HUDEP-2 (cell line): ENCODE measurements around the gene KRT16.
A peak's percentile ranks its signal among the peaks of the same experiment; 100 is the strongest.
"Not testable (repeated sequence)": the region's sequence is repeated elsewhere in the genome, so short reads cannot be mapped to it uniquely, and the experiment has no call there.

Experiments used
- DNase-seq, 76 experiments: peaks; one replicate each; lab custom pipeline; 2025; ENCODE audit not compliant: unreplicated experiment in 76 of 76; lab: John Stamatoyannopoulos, UW

KRT16 gene

DNA sequence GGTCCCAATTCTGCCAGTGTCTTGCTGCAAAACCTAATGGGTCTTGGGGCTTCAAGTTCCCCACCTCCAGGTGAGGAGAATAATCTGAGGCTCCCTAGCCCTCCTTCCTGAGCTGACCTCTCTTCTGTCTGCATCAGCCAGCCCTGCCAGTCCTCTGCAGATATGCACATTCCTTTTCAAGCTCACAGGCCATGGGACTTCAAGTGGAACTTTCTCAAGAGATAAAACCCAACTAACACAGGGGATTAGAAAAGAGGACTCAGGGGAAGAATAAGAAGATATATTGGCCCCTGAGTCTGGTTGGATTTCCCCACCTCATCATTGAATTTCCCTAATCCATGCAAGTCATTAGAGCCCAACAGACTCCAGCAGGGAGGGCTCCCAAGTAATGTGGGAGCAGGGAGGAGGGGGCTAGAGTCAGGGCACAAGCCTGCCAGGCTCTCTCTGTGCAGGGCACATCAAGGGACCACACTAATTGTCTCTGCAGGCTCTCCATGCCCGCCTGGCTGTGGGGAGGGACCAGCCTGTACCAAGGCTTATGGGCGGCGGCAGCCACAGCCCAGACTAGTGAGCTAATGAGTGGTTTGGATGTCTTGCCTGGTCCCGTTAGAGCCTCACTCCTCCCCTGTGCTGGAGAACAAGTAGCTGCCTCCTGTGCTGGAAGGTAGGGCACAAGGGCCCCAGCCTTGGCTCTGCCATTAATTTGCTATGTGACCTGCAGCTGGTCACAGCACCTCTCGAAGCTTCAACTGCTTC lies 27.1 kb downstream of the KRT16 start:
- DNase-seq, result no peak

DNA sequence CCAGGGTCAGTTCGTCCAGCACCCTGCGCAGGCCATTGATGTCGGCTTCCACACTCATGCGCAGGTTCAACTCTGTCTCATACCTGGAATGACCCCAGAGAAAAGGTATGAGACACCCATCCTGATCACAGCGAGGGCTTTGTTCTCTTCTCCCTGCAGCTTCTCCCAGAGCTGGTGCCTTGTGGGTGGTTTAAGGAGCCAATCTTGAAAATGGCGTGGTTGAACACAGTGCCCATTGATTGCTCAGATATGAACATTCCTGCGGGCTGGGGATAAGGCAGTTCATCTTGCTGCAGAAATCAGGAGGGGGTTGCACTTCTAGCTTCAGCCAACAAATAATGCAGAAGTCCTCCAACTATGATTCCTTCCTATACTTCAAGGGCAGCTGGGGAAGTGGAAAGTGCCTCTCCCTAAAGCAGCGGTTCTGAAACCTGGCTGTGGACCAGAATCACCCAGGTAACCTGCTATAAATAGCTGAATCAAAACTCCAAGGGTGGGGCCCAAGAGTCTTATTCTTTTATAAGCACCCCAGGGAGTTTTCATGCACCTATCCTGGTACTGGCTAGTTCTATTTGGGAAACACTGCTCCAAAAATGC lies 28.1 kb downstream of the KRT16 start:
- not testable (repeated sequence) for DNase-seq

DNA sequence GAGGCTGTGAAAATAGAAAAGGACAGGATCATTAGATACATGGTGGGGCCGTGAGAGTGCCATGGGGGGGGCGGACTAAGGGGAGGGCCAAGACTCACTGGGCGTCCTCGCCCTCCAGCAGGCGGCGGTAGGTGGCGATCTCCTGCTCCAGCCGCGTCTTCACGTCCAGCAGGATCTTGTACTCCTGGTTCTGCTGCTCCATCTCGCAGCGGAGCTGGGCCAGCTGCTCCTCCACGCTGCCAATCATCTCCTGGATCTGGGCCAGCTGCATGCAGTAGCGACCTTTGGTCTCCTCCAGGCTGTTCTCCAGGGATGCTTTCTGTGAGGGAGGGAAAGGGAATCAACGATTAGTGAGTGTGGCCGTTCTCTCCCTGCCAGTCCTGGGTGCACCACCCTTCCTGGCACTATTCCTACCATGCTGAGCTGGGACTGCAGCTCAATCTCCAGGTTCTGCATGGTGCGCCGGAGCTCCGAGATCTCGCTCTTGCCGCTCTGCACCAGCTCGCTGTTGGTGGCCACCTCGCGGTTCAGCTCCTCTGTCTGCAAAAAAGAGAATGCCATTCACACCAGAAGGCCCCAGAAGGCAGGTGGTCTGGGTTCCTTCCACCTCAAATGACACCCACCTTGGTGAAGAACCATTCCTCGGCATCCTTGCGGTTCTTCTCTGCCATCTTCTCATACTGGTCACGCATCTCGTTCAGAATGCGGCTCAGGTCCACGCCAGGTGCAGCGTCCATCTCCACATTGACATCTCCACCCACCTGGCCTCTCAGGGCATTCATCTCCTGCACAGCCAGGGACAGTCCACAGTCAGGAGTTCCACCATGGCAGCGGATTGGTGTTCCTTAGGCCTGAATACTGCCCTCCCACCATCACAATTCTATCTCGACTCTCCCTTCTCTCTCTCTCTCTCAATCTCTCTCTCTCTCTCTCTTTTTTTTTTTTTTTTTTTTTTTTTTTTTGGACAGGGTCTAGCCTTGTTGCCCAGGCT lies 29.1 kb downstream of the KRT16 start:
- DNase-seq, result no peak

- DNase-seq, result not testable (repeated sequence)
These were observed 30.3 kb downstream of the KRT16 start for GRCh38 chr17:41582061-41582968.

GRCh38 chr17:41581366-41582060 lies 31.1 kb downstream of the KRT16 start:
- no peak for DNase-seq

- no peak for DNase-seq
These were observed 31.7 kb downstream of the KRT16 start for GRCh38 chr17:41580687-41581365.

- DNase-seq, result no peak
These were observed 32.4 kb downstream of the KRT16 start for GRCh38 chr17:41580244-41580575.

DNA sequence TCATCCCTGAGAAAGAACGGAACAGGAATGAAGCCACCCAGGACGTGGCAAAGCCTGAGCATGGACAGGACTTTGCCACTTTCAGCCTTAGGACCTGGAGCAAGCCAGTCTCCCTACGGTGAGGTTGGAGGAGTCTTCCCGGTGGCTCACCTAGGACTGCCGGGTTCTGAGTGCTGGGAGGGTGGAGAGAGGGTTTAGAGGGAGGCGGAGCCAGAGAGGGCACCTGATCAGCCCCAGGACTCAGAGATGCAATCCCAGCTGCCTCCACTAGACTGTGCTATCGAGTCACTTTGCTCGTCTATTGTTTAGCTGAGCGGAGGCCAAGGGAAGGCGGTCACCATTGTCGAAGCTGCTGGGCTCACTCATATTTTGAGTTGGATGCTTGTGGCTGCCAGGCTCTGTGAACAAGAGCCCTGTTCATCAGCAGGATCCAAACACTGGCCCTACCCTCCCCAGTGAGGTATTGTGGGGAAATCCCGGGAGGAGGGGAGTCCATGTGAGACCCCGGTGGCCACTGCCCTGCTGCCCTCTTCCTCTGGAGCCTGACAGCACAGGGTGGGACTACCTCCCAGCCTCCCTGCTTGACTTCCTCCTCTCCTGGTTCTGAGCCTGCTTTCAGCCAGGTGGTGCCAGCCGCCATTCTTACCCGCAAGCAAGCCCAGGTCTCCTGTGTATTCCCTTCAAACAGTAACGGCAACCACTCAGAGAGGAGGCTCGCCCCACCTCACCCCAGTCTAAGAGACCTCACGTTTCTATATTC lies 32.9 kb downstream of the KRT16 start:
- peak in 72 of 76 experiments; percentile 6 to 88 (median 71) for DNase-seq

GRCh38 chr17:41578971-41579370 lies 33.6 kb downstream of the KRT16 start:
- no peak for DNase-seq

- DNase-seq, result no peak
These were observed 34.0 kb downstream of the KRT16 start for GRCh38 chr17:41578538-41578937.

GRCh38 chr17:41576740-41577139 lies 35.8 kb downstream of the KRT16 start:
- DNase-seq, result not testable (repeated sequence)

DNA sequence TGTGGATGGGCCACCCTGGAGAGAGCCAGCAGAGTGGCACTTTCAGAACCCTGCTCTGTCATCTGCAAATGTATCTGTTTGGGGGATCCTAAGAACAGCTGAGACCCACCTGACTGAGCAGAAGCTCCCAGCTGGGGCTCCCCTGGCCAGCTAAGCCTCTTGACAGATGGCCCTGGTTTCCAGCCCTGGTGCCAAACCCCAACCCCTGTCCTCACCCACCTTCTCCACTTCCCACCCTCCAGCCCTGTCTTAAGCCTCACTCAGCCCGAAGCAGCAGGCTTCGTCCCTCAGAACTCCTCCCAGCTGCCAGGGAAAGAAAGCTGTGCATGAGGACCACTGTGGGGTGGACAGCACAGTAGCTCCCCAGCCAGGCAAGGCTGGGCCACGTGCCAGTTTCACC lies 37.2 kb downstream of the KRT16 start:
- DNase-seq, result no peak

- no peak for DNase-seq
These were observed 40.8 kb downstream of the KRT16 start, which contains the start of gene KRT9 for GRCh38 chr17:41571561-41572434. Gene KRT9 (minus strand): TSS chr17:41572059. CDS start chr17:41571992, 67 bp downstream.

GRCh38 chr17:41567317-41567716 lies 45.2 kb downstream of the KRT16 start:
- no peak for DNase-seq

- DNase-seq, result no peak
These were observed 47.2 kb downstream of the KRT16 start for GRCh38 chr17:41565338-41565737.

GRCh38 chr17:41563607-41564170 lies 48.9 kb downstream of the KRT16 start:
- DNase-seq, result no peak

DNA sequence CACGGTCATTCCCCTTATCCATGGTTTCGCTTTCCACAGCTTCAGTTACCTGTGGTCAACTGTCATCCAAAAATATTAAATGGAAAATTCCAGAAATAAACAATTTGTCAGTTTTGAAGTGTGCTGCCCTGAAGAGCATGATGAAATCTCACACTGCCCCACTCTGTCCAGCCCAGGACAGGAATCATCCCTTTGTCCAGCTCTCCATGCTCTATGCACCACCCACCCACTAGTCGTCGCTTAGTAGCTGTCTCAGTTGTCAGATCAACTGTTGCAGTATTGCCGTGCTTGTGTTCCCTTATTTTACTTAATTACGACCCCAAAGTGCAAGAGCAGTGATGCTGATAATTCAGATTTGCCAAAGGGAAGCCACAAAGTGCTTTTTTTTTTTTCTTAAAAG lies 51.0 kb downstream of the KRT16 start:
- no peak for DNase-seq
